GM20431 (cell line): ENCODE data around the gene RAB6B.
"Not testable (repeated sequence)": the region's sequence is repeated elsewhere in the genome, so short reads cannot be mapped to it uniquely, and the experiment has no call there.

Source experiments
- in situ Hi-C: fragments of 300-500 bp; cut with MseI, MboI; formaldehyde crosslinking; loops from one replicate; pipeline ENCODE4 v1.15.0; 2020; ENCODE audit warnings: low sequenced_read_pairs; ENCODE audit not compliant: unreplicated experiment

The RAB6B gene

GRCh38 chr3:133780756-133781155 is 114.9 kb downstream of the RAB6B start:
- in situ Hi-C loops = not testable (repeated sequence)

- in situ Hi-C loops = no loop called here
Measured at GRCh38 chr3:133779626-133780203, 116.0 kb downstream of the RAB6B start.

- in situ Hi-C loops = no loop called here
Measured at GRCh38 chr3:133777807-133778568, 117.7 kb downstream of the RAB6B start.

- in situ Hi-C loops = no loop called here
Measured at GRCh38 chr3:133776794-133777438, 118.8 kb downstream of the RAB6B start.

GRCh38 chr3:133775835-133776234 is 119.8 kb downstream of the RAB6B start:
- in situ Hi-C loops = no loop called here

- in situ Hi-C loops = no loop called here
Measured at GRCh38 chr3:133775309-133775708, 120.4 kb downstream of the RAB6B start.
